HCT116 (cell line): ENCODE data around the gene FAM171A2. TPM values are rescaled to one million over a fixed set of nuclear protein-coding genes. Genes with fewer than 3 reads are reported as not detected.

ENCODE experiments used
- ATAC-seq: fragments of 200-7000 bp; cut with Tn5 transposase; 2 replicates; pipeline ENCODE4 v1.9.1; 2020; ENCODE audit warnings: mild to moderate bottlenecking, moderate library complexity
- BruUV-seq: library from RNA; stranded (reverse); fragments of 400-500 nt; replicated peaks from 2 replicates; lab custom pipeline; 2021; lab: Mats Ljungman, UMichigan
- CTCF ChIA-PET: fragments of 300-600 bp; sonication (Branson Sonifier 250); formaldehyde crosslinking; loops from one replicate; lab custom pipeline; 2021; ENCODE audit warnings: antibody characterized with exemption; lab: Charles Lee
- POLR2A ChIA-PET: fragments of 300-600, 350-600 bp; sonication (Branson Sonifier 250); formaldehyde crosslinking; loops from one replicate; lab custom pipeline; 2021; ENCODE audit warnings: antibody characterized with exemption; lab: Charles Lee
- RAD21 ChIA-PET, 2 experiments: fragments of 300-600 bp; sonication (Branson Sonifier 250); formaldehyde crosslinking; loops; one replicate each; lab custom pipeline; 2023; ENCODE audit warnings: low total read pairs in 2 of 2; ENCODE audit not compliant: uncharacterized antibody in 2 of 2, unreplicated experiment in 2 of 2, low non-redundant PET in 1 of 2; lab: Charles Lee
- DNase-seq: peaks from one replicate; pipeline ENCODE4 v3.0.0-alpha.2; 2010; ENCODE audit warnings: low read depth, low spot score
- H2AFZ ChIP-seq: fragments of 200-600 bp; shearing (Covaris generic), sonication (generic); 2 replicates; pipeline ENCODE4 v1.6.1; 2017; ENCODE audit warnings: low read depth, mixed run types, mixed read lengths, antibody characterized with exemption, low read length; ENCODE audit not compliant: poor library complexity, severe bottlenecking
- H3K27ac ChIP-seq: 2 replicates; pipeline ENCODE4 v1.5.1; 2012; ENCODE audit warnings: low read depth, low read length
- H3K27me3 ChIP-seq: fragments of 200-600 bp; sonication (generic); 2 replicates; pipeline ENCODE4 v1.6.1; 2016; ENCODE audit warnings: mixed run types, low read length, mixed read lengths; ENCODE audit not compliant: insufficient read depth
- H3K36me3 ChIP-seq, 2 experiments: fragments of 200-500 bp in 1 of 2; fragments of 200-600 bp in 1 of 2; sonication (Bioruptor generic) in 1 of 2; sonication (generic) in 1 of 2; 2 replicates each; pipeline versions ENCODE4 v1.5.1 to v1.6.1; 2014 to 2016; ENCODE audit warnings: low read length in 2 of 2, inconsistent platforms in 1 of 2, mixed read lengths in 1 of 2, mixed run types in 1 of 2; ENCODE audit not compliant: insufficient read depth in 2 of 2, control insufficient read depth in 1 of 2
- H3K4me1 ChIP-seq, 2 experiments: fragments of 200-600 bp in 1 of 2; sonication (generic) in 1 of 2; 2 replicates each; pipeline versions ENCODE4 v1.5.1 to v1.6.1; 2012 to 2017; ENCODE audit warnings: low read length in 2 of 2, inconsistent platforms in 1 of 2, mild to moderate bottlenecking in 1 of 2, mixed read lengths in 1 of 2, mixed run types in 1 of 2, moderate library complexity in 1 of 2; ENCODE audit not compliant: insufficient read depth in 2 of 2, control insufficient read depth in 1 of 2
- H3K4me2 ChIP-seq: fragments of 200-600 bp; sonication (generic); 2 replicates; pipeline ENCODE4 v1.6.1; 2017; ENCODE audit warnings: mixed run types, low read length, mixed read lengths
- H3K4me3 ChIP-seq, 2 experiments: fragments of 200-600 bp in 1 of 2; sonication (generic) in 1 of 2; replicated peaks in 1 of 2; 2 replicates each; pipeline ENCODE4 v1.5.1; 2011 to 2016; ENCODE audit warnings: low read length in 2 of 2, control low read depth in 1 of 2, low read depth in 1 of 2, mild to moderate bottlenecking in 1 of 2, mixed read lengths in 1 of 2, mixed run types in 1 of 2
- H3K79me2 ChIP-seq: fragments of 200-600 bp; sonication (generic); 2 replicates; pipeline ENCODE4 v1.6.1; 2017; ENCODE audit warnings: mild to moderate bottlenecking, mixed run types, low read length, moderate library complexity, mixed read lengths; ENCODE audit not compliant: insufficient read depth
- H3K9ac ChIP-seq: fragments of 200-600 bp; sonication (generic); 2 replicates; pipeline ENCODE4 v1.6.1; 2016; ENCODE audit warnings: low read length, mixed read lengths
- H3K9me2 ChIP-seq: fragments of 200-600 bp; sonication (generic), shearing (Covaris generic); 2 replicates; pipeline ENCODE4 v1.6.1; 2017; ENCODE audit warnings: mixed run types, mild to moderate bottlenecking, moderate library complexity; ENCODE audit not compliant: insufficient read depth
- H3K9me3 ChIP-seq, 2 experiments: fragments of 200-500 bp in 1 of 2; fragments of 200-600 bp in 1 of 2; sonication (Bioruptor generic) in 1 of 2; sonication (generic) in 1 of 2; 2 replicates each; pipeline ENCODE4 v1.6.1; 2014 to 2017; ENCODE audit warnings: low read length in 2 of 2, mixed read lengths in 2 of 2, inconsistent platforms in 1 of 2, low read depth in 1 of 2, mild to moderate bottlenecking in 1 of 2, mixed run types in 1 of 2, moderate library complexity in 1 of 2; ENCODE audit not compliant: control insufficient read depth in 1 of 2, insufficient read depth in 1 of 2
- H4K20me1 ChIP-seq: fragments of 200-600 bp; sonication (generic), shearing (Covaris generic); 2 replicates; pipeline ENCODE4 v1.6.1; 2017; ENCODE audit warnings: mixed run types, mild to moderate bottlenecking, moderate library complexity; ENCODE audit not compliant: insufficient read depth
- CBX3 ChIP-seq: IDR thresholded peaks from 2 replicates; pipeline ENCODE4 v1.6.1; 2012; ENCODE audit warnings: low read depth
- CEBPB ChIP-seq: IDR thresholded peaks from 2 replicates; pipeline ENCODE4 v1.6.1; 2012; ENCODE audit warnings: low read depth
- CTCF ChIP-seq, 3 experiments: fragments of 200-600 bp in 1 of 3; sonication (generic) in 1 of 3; IDR thresholded peaks in 2 of 3; conservative IDR thresholded peaks in 1 of 3; 2 replicates each; pipeline ENCODE4 v1.5.1; 2012 to 2017; ENCODE audit warnings: low read depth in 2 of 3, low read length in 2 of 3, antibody characterized with exemption in 1 of 3, borderline replicate concordance in 1 of 3, control low read depth in 1 of 3, mild to moderate bottlenecking in 1 of 3, mixed read lengths in 1 of 3, mixed run types in 1 of 3, moderate library complexity in 1 of 3; ENCODE audit not compliant: insufficient read depth in 1 of 3
- EGR1 ChIP-seq: IDR thresholded peaks from 2 replicates; pipeline ENCODE4 v1.6.1; 2012; ENCODE audit warnings: low read depth
- EZH2 ChIP-seq: fragments of 200-600 bp; sonication (generic); IDR thresholded peaks from 2 replicates; pipeline ENCODE4 v1.6.1; 2017; ENCODE audit warnings: antibody characterized with exemption, mixed run types
- EZH2phosphoT487 ChIP-seq: fragments of 200-600 bp; IDR thresholded peaks from 2 replicates; pipeline ENCODE4 v1.6.1; 2018; ENCODE audit warnings: antibody characterized with exemption, borderline replicate concordance
- FOSL1 ChIP-seq: IDR thresholded peaks from 2 replicates; pipeline ENCODE4 v1.6.1; 2012; ENCODE audit warnings: low read depth
- JUND ChIP-seq: IDR thresholded peaks from 2 replicates; pipeline ENCODE4 v1.6.1; 2012
- MAX ChIP-seq: IDR thresholded peaks from 2 replicates; pipeline ENCODE4 v1.6.1; 2012
- POLR2A ChIP-seq: IDR thresholded peaks from 2 replicates; pipeline ENCODE4 v1.7.0; 2011; ENCODE audit warnings: borderline replicate concordance; ENCODE audit not compliant: insufficient read depth, insufficient read length; ENCODE audit errors: extremely low read depth
- RAD21 ChIP-seq: IDR thresholded peaks from 2 replicates; pipeline ENCODE4 v1.6.1; 2012; ENCODE audit warnings: low read depth, mild to moderate bottlenecking
- REST ChIP-seq: IDR thresholded peaks from 2 replicates; pipeline ENCODE4 v1.6.1; 2012; ENCODE audit warnings: low read depth
- SIN3A ChIP-seq: IDR thresholded peaks from 2 replicates; pipeline ENCODE4 v1.6.1; 2012; ENCODE audit warnings: low read depth
- SP1 ChIP-seq: IDR thresholded peaks from 2 replicates; pipeline ENCODE4 v1.6.1; 2012; ENCODE audit warnings: low read depth
- ZFX ChIP-seq: fragments of 450-650 bp; IDR thresholded peaks from 2 replicates; pipeline ENCODE4 v1.6.1; 2017
- intact Hi-C: fragments of 100-400 bp; cut with micrococcal nuclease; formaldehyde crosslinking; loops from 2 replicates; pipeline ENCODE4 v1.10.0; 2022
- total RNA-seq: library from RNA; stranded (reverse); gene quantifications from one replicate; pipeline ENCODE4 v1.2.1, GENCODE V29; 2021; ENCODE audit not compliant: unreplicated experiment

The FAM171A2 gene
- total RNA-seq, 1 experiment from 2014 or later, result 18.0 TPM

GRCh38 chr17:44334315-44334714 is 29.3 kb downstream of the FAM171A2 start:
- H3K79me2 ChIP-seq, result no peaks in the 10 kb centered on the region
- H2AFZ ChIP-seq, result no peak overlapping the region
- DNase-seq (no peak), ATAC-seq (no peak)
- no peaks in the 10 kb centered on the region for H3K27me3 ChIP-seq
- H3K27ac ChIP-seq, result no peak overlapping the region
- TF ChIP-seq CEBPB (no peak), EGR1 (no peak), RAD21 (no peak), FOSL1 (no peak), SIN3A (no peak), JUND (no peak), ZFX (no peak), CBX3 (no peak), POLR2A (no peak), EZH2phosphoT487 (no peak)
- H3K4me3 ChIP-seq, result no peak overlapping the region
- no peaks in the 10 kb centered on the region for H3K9me3 ChIP-seq
- intact Hi-C loops, result no loop called here
- H3K9ac ChIP-seq, result no peak overlapping the region
- H3K4me1 ChIP-seq, result peaks cover 3 to 17% of the 10 kb centered on the region in 2 experiments; a peak in 3 of 4 replicates
- ChIA-PET CTCF (no interaction called here), RAD21 (no interaction called here), POLR2A (no interaction called here)
- H3K9me2 ChIP-seq, result no peaks in the 10 kb centered on the region
- no peaks in the 10 kb centered on the region for H3K36me3 ChIP-seq
- H4K20me1 ChIP-seq, result no peaks in the 10 kb centered on the region
- no TSS peak for BruUV-seq
- no peak overlapping the region for H3K4me2 ChIP-seq

GRCh38 chr17:44333371-44333770 is 30.3 kb downstream of the FAM171A2 start:
- no peaks in the 10 kb centered on the region for H3K27me3 ChIP-seq
- no peak overlapping the region for H3K27ac ChIP-seq
- H3K9ac ChIP-seq, result no peak overlapping the region
- CTCF ChIA-PET, result interaction anchor here (1.1 kb wide), 1 partner anchor 123 kb away, joined by 3 read pairs; no protein-coding TSS in a partner anchor
- no peak overlapping the region for H3K4me2 ChIP-seq
- H3K36me3 ChIP-seq, result no peaks in the 10 kb centered on the region
- H3K9me3 ChIP-seq, result no peaks in the 10 kb centered on the region
- TF ChIP-seq SP1, result no peak
- no peak for TF ChIP-seq REST
- TF ChIP-seq MAX, result no peak
- TF ChIP-seq CBX3, result no peak
- TF ChIP-seq FOSL1, result no peak
- TF ChIP-seq EZH2, result no peak
- TF ChIP-seq CTCF (IDR thresholded peaks at IDR 0.05 in 2 of 3, conservative IDR thresholded peaks at IDR 0.05 in 1 of 3; ENCODE audit: borderline replicate concordance in 1 of 3, insufficient read depth in 1 of 3, low read depth in 2 of 3, low read length in 2 of 3), result no peak
- H3K4me3 ChIP-seq, result no peak overlapping the region
- H2AFZ ChIP-seq, result no peak overlapping the region
- POLR2A ChIA-PET, result no interaction called here
- ATAC-seq (no peak), DNase-seq (no peak)
- no peaks in the 10 kb centered on the region for H3K79me2 ChIP-seq
- BruUV-seq, result no TSS peak
- intact Hi-C loops, result no loop called here
- RAD21 ChIA-PET, result no interaction called here
- H3K9me2 ChIP-seq, result no peaks in the 10 kb centered on the region
- H4K20me1 ChIP-seq, result no peaks in the 10 kb centered on the region
- H3K4me1 ChIP-seq, result peaks cover 8 to 19% of the 10 kb centered on the region in 2 experiments
